Breast epithelium (tissue), 3 donors: ENCODE measurements around the gene PEF1.

ENCODE experiments used
- CTCF ChIP-seq, 3 donors: fragments of 450-650 bp; IDR thresholded peaks; one replicate each; pipeline ENCODE4 v1.5.1; 2016 to 2017; ENCODE audit warnings: antibody characterized with exemption in 3 of 3, mild to moderate bottlenecking in 3 of 3, moderate library complexity in 3 of 3
- POLR2A ChIP-seq: fragments of 450-650 bp; IDR thresholded peaks from one replicate; pipeline ENCODE4 v1.6.1; 2016; ENCODE audit warnings: antibody characterized with exemption, mild to moderate bottlenecking, moderate library complexity
- POLR2AphosphoS5 ChIP-seq, 3 donors: sonication (generic); formaldehyde crosslinking; IDR thresholded peaks; one replicate each; pipeline ENCODE4 v1.6.1; 2017; ENCODE audit warnings: antibody characterized with exemption in 3 of 3

GRCh38 chr1:31637915-31638673 lies 6.6 kb downstream of the PEF1 start:
- TF ChIP-seq POLR2AphosphoS5 (IDR thresholded peaks at IDR 0.05) (no peak), POLR2A (no peak), CTCF (IDR thresholded peaks at IDR 0.05) (no peak)
